Stomach (tissue), 4 donors: ENCODE data around the gene ZFPM1.
A peak's percentile ranks its signal among the peaks of the same experiment; 100 is the strongest.

Source experiments
- POLR2A ChIP-seq, 4 donors: fragments of 450-650 bp; IDR thresholded peaks; one replicate each; pipeline ENCODE4 v1.6.1; 2016; ENCODE audit warnings: antibody characterized with exemption in 4 of 4, control low read depth in 2 of 4, mild to moderate bottlenecking in 1 of 4, moderate library complexity in 1 of 4
- TF ChIP-seq, protein P1 (sequence below), 7 experiments: fragments of 450-650 bp in 4 of 7; fragments of 200-600 bp in 3 of 7; sonication (generic) in 3 of 7; IDR thresholded peaks; one replicate each; pipeline ENCODE4 v1.5.1; 2016 to 2019; ENCODE audit warnings: antibody characterized with exemption in 7 of 7, control low read depth in 2 of 7, mild to moderate bottlenecking in 1 of 7

DNA sequence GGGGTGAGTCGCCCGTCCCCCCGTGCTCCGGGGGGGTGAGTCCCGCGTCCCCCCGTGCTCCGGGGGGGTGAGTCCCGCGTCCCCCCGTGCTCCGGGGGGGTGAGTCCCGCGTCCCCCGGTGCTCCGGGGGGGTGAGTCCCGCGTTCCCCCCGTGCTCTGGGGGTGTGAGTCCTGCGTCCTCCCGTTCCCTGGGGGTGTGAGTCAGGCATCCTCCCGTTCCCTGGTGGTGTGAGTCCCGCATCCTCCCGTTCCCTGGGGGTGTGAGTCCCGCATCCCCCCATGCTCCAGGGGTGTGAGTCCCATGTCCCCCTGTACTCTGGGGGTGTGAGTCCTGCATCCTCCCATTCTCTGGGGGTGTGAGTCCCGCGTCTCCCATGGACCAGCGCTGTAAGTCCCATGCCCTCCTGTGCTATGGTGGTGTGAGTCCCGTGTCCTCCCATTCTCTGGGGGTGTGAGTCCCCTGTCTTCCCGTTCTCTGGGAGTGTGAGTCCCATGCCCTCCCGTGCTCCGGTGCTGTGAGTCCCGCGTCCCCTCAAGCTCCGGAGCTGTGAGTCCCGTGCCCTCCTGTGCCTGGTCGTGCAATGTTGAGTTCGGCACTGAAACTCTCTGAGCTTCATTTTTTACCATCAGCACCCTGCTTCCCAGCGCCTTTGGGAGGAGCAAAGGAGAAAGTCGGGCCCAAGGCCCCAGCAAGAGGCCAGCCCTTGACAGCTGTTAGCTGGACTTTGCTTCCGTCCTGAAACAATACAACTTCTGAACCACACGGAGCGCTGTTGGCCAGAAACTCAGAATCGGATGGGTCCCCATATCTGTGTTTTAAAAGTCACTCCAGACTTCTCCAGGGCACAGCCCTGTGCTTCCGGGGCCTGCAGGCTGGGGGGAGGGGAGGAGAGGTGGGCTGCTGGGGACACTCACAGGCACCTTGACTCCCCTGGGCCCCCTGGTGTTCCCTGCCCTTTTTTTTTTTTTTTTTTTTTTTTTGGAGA lies 105.7 kb downstream of the ZFPM1 start:
- TF ChIP-seq, protein P1, sequence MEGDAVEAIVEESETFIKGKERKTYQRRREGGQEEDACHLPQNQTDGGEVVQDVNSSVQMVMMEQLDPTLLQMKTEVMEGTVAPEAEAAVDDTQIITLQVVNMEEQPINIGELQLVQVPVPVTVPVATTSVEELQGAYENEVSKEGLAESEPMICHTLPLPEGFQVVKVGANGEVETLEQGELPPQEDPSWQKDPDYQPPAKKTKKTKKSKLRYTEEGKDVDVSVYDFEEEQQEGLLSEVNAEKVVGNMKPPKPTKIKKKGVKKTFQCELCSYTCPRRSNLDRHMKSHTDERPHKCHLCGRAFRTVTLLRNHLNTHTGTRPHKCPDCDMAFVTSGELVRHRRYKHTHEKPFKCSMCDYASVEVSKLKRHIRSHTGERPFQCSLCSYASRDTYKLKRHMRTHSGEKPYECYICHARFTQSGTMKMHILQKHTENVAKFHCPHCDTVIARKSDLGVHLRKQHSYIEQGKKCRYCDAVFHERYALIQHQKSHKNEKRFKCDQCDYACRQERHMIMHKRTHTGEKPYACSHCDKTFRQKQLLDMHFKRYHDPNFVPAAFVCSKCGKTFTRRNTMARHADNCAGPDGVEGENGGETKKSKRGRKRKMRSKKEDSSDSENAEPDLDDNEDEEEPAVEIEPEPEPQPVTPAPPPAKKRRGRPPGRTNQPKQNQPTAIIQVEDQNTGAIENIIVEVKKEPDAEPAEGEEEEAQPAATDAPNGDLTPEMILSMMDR (IDR thresholded peaks at IDR 0.05): peak in 5 of 7 experiments; percentile 26 to 51 (median 45)
- no peak for TF ChIP-seq POLR2A (IDR thresholded peaks at IDR 0.05)
